Spinal cord (tissue), 10 donors: Measurements from ENCODE around the gene ZNF740. TPM values are rescaled to one million over a fixed set of nuclear protein-coding genes. Genes with fewer than 3 reads are reported as not detected.

ENCODE experiments used
- DNase-seq, 6 donors: peaks; one replicate each; pipeline versions ENCODE4 v3.0.0 to v3.0.0-alpha.2; 2013 to 2015; ENCODE audit warnings: low spot score in 6 of 6, low read depth in 4 of 6
- H3K27ac ChIP-seq: one replicate; pipeline ENCODE4 v1.5.1; 2013; ENCODE audit warnings: low read depth, low read length, control low read depth
- H3K27me3 ChIP-seq: one replicate; pipeline ENCODE4 v1.6.1; 2013; ENCODE audit warnings: low read length; ENCODE audit not compliant: control insufficient read depth, insufficient read depth
- H3K36me3 ChIP-seq: one replicate; pipeline ENCODE4 v1.6.1; 2013; ENCODE audit warnings: low read length; ENCODE audit not compliant: control insufficient read depth, insufficient read depth
- H3K4me1 ChIP-seq: one replicate; pipeline ENCODE4 v1.6.1; 2013; ENCODE audit warnings: low read length; ENCODE audit not compliant: control insufficient read depth, insufficient read depth
- H3K4me3 ChIP-seq: one replicate; pipeline ENCODE4 v1.5.1; 2013; ENCODE audit warnings: low read depth, low read length, control low read depth
- H3K9me3 ChIP-seq: one replicate; pipeline ENCODE4 v1.6.1; 2013; ENCODE audit warnings: low read length; ENCODE audit not compliant: control insufficient read depth, insufficient read depth
- WGBS: methylation state at CpG from one replicate; pipeline ENCODE4 v1.1.5; 2013; ENCODE audit warnings: missing lambda C conversion rate; ENCODE audit not compliant: insufficient coverage; 5-methylcytosine and 5-hydroxymethylcytosine counted together
- polyA plus RNA-seq, 2 donors: library from polyadenylated mRNA; unstranded; fragments of 120-200 nt; gene quantifications; one replicate each; pipeline ENCODE4 v1.2.1, GENCODE V29; 2013; ENCODE audit not compliant: insufficient read length in 2 of 2
- total RNA-seq, 2 donors: library from RNA; depleted of rRNA in 1 of 2; stranded (reverse); fragments of 120-200 nt in 1 of 2; fragments of >200 nt in 1 of 2; gene quantifications; one replicate each; pipeline versions ENCODE4 v1.2.3 to v1.2.4, GENCODE V29; 2013 to 2014
- donor health status: healthy.

Gene ZNF740
- total and polyA plus RNA-seq, 4 donors = 20.1 to 46.4 (median 33.3) TPM

DNA sequence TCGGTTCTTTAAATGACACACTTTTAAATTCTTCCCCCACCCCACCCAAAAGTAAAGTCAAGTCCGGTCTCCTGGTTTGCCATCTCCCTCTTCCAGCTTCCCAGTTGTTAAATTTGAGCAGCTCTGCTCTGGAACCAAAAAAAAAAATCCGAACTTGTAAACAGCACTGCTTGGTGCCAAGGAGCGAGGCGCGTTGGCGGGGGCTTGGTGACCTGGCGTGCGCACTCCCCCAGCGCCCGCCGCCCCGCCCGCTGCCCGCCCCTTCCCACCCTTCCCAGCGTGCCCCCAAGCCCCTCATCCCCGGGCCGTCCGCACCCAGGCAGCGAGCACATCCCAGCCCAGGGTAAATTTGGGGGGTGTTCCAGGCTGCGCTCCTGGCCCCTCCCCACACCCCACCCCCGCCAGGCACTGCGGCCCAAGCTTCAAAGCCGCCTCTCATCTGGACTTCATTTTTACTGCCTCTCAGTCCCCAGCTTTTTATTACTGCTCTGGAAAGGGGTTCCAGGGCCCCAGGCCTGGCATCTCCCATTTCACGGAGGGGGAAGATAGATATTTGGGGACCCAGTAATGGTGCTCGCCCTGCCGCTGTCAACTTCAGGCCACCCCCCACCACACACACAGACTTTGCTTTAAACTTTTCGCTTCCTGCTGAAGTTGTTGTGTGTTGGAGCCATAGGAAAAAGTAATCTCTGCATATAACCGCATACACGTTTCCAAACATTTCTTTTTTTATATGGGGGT is 38.2 kb downstream of the ZNF740 start:
- Histone ChIP-seq H3K4me3 (peak overlapping the region; percentile 79), H3K36me3 (peaks cover 6% of the 10 kb centered on the region), H3K4me1 (peaks cover 68% of the 10 kb centered on the region), H3K27me3 (no peaks in the 10 kb centered on the region), H3K9me3 (no peaks in the 10 kb centered on the region), H3K27ac (peak overlapping the region; percentile 100)
- no peak for DNase-seq
- WGBS = 22% methylated on average over 13 of the region's 30 CpGs

GRCh38 chr12:53219292-53219955 is 38.9 kb downstream of the ZNF740 start:
- Histone ChIP-seq H3K9me3 (no peaks in the 10 kb centered on the region), H3K4me1 (peaks cover 75% of the 10 kb centered on the region), H3K27me3 (no peaks in the 10 kb centered on the region), H3K4me3 (peak overlapping the region; percentile 79), H3K36me3 (peaks cover 6% of the 10 kb centered on the region), H3K27ac (peak overlapping the region; percentile 100)
- 11% methylated on average over 26 of the region's 27 CpGs for WGBS
- peak in 1 of 6 donors; percentile 50 for DNase-seq

GRCh38 chr12:53219956-53220693 is 39.6 kb downstream of the ZNF740 start:
- no peaks in the 10 kb centered on the region for H3K27me3 ChIP-seq
- no peaks in the 10 kb centered on the region for H3K9me3 ChIP-seq
- H3K4me3 ChIP-seq = peak overlapping the region; percentile 79
- peaks cover 2% of the 10 kb centered on the region for H3K36me3 ChIP-seq
- H3K4me1 ChIP-seq = peaks cover 80% of the 10 kb centered on the region
- WGBS = 1% methylated on average over 40 of the region's 53 CpGs
- DNase-seq = peak in 4 of 6 donors; percentile 51 to 91 (median 87)
- peak overlapping the region; percentile 100 for H3K27ac ChIP-seq

- Histone ChIP-seq H3K4me3 (peak overlapping the region; percentile 79), H3K9me3 (no peaks in the 10 kb centered on the region), H3K4me1 (peaks cover 81% of the 10 kb centered on the region), H3K27ac (peak overlapping the region; percentile 100), H3K27me3 (no peaks in the 10 kb centered on the region), H3K36me3 (no peaks in the 10 kb centered on the region)
- WGBS = under 1% methylated on average over 31 of the region's 42 CpGs
- peak in 2 of 6 donors; percentile 80 to 91 for DNase-seq
These were observed 40.2 kb downstream of the ZNF740 start for GRCh38 chr12:53220694-53221202.

DNA sequence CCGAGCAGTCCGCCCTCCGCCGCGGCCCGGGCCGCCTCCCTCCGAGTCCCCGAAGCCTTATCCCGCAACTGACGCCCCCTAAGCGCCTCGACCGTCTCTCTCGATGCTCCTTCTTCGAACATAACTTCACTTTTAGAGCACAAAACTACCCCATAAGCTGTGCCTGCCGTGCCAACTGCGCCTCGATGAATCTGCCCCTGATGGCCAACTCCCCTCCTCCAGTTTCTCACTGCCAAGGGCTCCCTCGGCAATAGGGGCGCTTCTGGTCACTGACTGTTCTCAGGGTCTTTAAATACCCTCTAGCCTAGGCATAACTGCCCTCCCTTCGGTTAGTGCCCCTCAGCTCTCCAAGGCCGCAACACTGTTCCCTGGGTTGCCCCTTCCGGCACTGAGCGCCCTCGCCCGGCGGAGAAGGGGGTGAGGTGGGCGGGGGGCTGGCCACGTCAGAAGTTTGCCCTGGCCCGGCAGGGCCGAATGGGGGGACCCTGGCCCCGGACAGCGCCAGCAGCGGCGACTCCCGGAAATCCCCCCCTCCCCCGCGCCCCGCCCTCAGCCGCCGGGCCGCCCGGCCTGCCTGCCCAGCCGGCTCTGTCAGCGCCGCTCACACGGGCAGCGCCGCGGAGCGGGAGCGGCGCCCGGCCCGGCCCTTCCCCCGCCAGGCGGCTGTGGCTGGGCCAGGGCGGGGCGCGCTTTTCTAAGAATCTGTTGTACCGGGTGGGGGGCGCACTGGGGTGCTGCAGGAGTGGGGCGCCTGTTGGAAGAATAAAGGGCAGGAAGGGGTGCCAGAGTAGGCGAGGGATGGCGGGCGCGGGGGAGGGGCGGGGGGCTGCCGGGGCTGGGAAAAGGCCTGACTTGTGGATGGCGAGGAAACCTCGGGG is 40.9 kb downstream of the ZNF740 start:
- under 1% methylated on average over 59 of the region's 72 CpGs for WGBS
- Histone ChIP-seq H3K27ac (peak overlapping the region; percentile 100), H3K9me3 (no peaks in the 10 kb centered on the region), H3K4me1 (peaks cover 84% of the 10 kb centered on the region), H3K36me3 (no peaks in the 10 kb centered on the region), H3K27me3 (no peaks in the 10 kb centered on the region), H3K4me3 (peak overlapping the region; percentile 79)
- DNase-seq = peak in 3 of 6 donors; percentile 47 to 85 (median 60)

DNA sequence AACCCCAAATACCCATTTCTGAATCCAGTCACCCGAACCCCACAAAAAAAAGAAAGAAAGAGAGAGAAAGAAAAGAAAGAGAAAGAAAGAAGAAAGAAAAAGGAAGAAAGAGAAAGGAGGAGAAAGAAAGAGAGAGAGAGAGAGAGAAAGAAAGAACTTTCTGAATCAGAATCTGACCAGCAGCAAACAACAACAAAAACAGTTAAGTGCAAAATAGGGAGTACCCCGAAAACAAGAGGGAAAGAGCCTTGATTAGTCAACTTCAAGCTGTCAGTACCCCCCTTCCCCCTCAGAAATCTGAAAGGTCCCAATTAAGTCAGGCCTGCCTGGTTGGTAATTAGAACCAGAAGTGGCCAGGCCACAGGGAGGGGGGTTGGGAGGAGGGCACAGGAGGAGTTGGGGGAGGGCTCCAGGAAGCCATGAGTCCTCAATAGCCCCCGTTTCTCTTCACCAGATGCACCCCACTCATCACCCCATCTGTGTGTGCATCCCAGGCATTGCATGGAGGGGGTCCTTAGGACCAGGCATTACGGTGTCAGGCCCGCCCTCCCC is 41.7 kb downstream of the ZNF740 start:
- DNase-seq = no peak
- no peaks in the 10 kb centered on the region for H3K9me3 ChIP-seq
- peaks cover 2% of the 10 kb centered on the region for H3K36me3 ChIP-seq
- no peak overlapping the region for H3K4me3 ChIP-seq
- no CpG with 5 or more reads among the region's 5 CpGs for WGBS
- peak overlapping the region; percentile 100 for H3K27ac ChIP-seq
- peaks cover 76% of the 10 kb centered on the region for H3K4me1 ChIP-seq
- H3K27me3 ChIP-seq = no peaks in the 10 kb centered on the region

DNA sequence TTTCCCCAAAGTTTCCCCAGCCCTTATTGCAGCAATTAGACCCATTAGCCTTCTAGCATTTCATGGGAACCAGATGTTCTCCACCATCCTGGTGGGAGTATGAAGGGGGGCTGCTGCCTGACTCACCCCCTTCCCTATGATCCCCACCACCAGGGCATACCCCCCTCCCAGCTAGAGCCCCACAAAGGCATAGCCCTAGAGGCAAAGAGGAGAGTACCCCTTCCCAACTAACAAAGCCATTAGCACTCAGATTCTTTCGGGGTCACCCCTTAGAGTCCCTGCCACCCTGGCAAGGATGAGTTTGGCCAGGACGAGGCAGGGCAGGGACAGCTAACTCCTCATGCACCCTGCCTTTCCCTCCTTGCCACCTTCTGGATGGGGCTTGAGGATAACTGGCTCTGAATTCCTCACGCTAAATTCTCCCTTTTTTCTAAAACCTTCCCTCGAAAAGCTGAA is 42.3 kb downstream of the ZNF740 start:
- Histone ChIP-seq H3K4me1 (peaks cover 70% of the 10 kb centered on the region), H3K27ac (peak overlapping the region; percentile 100)

GRCh38 chr12:53223389-53224060 is 43.0 kb downstream of the ZNF740 start:
- WGBS = 27% methylated on average over 8 of the region's 16 CpGs
- Histone ChIP-seq H3K27me3 (no peaks in the 10 kb centered on the region), H3K4me1 (peaks cover 65% of the 10 kb centered on the region), H3K9me3 (no peaks in the 10 kb centered on the region), H3K4me3 (no peak overlapping the region), H3K36me3 (peaks cover 6% of the 10 kb centered on the region), H3K27ac (peak overlapping the region; percentile 100)
- DNase-seq = peak in 2 of 6 donors; percentile 57 to 79

More for the DNA sequence above, 42.3 kb downstream of the ZNF740 start:
- no peak for DNase-seq
- Histone ChIP-seq H3K9me3 (no peaks in the 10 kb centered on the region), H3K27me3 (no peaks in the 10 kb centered on the region), H3K4me3 (no peak overlapping the region), H3K36me3 (peaks cover 6% of the 10 kb centered on the region)
- 22% methylated on average over 2 of the region's 4 CpGs for WGBS
